Measurements from ENCODE around the gene TXNRD1.
"Not testable (repeated sequence)": the region's sequence is repeated elsewhere in the genome, so short reads cannot be mapped to it uniquely, and the experiment has no call there.

Gene TXNRD1

DNA sequence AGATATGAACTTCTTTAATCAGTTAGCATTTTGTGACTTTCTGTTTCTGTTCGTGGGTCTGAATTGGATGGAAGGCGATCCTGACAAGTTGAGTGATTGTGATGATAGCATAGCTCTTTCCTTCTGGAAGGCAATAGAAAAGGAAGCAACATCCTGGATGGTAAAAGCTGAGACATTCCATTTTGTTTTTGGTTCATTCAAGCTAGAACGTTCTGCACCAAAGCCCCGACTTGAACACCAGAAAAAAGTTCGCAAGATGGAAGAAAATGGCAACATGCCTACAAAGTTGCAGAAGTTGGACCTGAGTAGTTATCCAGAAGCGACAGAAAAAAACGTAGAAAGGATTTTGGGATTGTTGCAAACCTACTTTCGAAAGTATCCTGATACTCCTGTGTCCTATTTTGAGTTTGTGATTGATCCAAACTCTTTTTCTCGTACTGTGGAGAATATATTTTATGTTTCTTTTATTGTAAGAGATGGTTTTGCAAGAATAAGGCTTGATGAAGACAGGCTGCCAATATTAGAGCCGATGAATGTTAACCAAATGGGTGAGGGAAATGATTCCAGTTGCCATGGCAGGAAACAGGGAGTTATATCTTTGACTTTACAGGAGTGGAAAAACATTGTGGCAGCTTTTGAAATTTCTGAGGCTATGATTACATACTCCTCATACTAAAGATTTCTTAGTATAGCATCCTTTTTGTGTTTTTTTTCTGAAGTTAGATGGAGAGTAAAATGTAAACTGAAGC is 88.9 kb downstream of the TXNRD1 start:
- DNase-seq (ENCODE audit: low spot score) = no peak

DNA sequence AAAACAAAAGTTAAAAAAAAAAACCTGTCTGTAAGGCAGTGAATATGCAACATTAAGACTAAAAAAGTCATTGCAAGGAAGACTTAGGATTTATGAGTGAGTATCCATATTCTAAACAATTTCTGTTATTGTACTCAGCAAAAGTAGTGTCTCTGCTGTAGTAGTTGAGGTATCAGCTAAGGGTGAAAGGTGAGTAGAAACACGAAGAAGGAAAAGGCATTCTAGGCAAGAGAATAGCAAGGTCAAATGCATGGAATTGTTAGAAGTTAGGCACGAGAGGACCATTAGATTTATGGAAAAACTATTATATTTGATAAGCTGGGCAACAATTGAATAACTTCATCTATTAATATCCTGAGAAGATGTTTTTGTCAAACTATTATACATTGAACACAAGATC is 89.8 kb downstream of the TXNRD1 start:
- DNase-seq (ENCODE audit: low spot score) = no peak

DNA sequence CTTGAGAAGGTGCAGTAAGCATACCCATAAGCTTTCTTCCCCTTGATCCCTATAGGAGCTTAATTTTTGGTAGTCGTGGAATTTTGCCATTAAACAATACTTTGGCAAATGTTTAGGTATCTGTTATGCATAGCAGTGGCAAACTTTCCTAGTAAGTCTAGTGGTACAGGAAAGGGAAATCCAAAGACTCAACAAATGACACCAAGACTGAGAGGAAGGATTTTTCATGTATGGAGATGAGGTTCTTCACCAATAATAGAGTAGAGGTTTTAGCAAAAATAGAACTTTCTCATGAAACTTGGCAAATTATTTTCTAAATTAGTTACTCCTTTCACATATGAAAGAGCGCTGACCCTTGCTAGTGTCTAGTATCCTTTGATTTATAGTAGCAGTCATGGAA is 90.8 kb downstream of the TXNRD1 start:
- DNase-seq (ENCODE audit: low spot score) = no peak

DNA sequence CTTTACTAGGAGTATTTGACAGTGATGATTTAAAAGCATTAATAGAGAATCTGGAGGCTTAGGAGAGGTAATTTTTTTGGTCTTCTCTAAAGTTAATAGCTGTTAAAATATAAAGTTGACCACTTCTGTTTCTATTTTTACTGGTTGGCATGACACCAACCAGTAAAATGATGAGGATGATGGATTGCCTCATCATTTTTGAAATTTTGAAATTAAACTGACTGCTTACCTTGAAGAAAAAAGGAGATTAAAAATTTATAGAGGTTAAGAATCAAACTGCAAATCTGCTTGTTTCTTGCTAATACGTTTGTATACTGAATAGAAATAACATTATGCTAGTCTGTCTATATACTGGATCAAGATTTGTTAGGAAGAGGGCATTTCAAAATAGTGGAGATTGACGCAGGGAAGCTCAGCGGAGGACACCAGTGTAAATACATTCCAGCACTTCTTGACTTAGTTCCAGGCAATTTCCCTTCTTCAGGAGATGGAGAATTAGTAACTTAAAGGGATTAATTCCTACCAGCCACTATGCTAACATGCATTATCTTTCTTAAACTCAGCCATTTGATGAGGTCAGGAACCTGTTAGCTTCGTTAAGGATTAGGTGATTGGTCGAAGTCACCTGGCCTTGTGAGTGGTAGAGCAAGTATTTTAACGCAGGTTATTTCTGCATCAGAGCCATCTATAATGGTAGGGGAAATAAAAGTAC is 91.5 kb downstream of the TXNRD1 start:
- no peak for DNase-seq (ENCODE audit: low spot score)

DNA sequence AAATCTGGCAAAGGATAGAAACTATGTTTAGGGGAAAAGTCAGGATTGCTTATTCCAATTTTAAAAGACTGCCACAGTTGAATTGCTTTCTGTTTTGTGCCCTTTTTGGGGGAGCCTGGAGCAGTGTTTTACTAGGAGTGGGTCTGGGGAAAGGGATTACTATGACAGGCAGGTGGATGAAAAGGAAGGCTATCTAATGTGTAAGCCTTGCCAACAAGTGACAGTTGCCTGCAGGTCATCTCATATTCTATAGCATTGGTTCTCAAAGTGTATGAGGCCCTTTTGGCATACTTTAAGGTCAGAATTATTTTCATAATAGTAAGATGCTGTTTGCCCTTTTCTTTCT is 92.0 kb downstream of the TXNRD1 start:
- no peak for DNase-seq (ENCODE audit: low spot score)

DNA sequence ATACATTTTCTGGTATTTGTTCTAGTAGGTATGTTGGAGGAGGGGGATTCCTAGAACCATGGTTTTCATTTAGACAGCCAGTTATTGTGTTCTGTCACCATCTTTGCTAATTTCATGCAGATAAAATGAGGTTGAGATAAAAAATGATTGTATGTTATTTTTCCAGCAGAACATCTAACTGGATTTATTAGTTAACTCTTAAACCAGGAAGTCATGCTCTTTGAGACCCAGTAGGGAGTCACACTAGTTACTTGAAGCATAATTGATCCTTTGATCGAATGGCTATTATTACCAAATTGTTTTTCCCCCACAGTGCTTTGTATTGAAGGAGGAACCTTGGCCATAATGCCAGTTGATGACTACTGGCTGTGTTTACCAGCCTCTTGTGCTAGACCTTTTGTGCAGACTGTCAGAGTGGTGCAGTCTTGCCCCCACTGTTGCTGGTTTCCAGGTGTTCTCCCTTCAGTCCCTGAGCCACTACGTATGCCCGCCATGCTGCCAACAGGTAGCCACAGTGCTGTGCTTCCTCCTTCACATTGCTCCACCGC is 93.9 kb downstream of the TXNRD1 start:
- DNase-seq (ENCODE audit: low spot score) = no peak

DNA sequence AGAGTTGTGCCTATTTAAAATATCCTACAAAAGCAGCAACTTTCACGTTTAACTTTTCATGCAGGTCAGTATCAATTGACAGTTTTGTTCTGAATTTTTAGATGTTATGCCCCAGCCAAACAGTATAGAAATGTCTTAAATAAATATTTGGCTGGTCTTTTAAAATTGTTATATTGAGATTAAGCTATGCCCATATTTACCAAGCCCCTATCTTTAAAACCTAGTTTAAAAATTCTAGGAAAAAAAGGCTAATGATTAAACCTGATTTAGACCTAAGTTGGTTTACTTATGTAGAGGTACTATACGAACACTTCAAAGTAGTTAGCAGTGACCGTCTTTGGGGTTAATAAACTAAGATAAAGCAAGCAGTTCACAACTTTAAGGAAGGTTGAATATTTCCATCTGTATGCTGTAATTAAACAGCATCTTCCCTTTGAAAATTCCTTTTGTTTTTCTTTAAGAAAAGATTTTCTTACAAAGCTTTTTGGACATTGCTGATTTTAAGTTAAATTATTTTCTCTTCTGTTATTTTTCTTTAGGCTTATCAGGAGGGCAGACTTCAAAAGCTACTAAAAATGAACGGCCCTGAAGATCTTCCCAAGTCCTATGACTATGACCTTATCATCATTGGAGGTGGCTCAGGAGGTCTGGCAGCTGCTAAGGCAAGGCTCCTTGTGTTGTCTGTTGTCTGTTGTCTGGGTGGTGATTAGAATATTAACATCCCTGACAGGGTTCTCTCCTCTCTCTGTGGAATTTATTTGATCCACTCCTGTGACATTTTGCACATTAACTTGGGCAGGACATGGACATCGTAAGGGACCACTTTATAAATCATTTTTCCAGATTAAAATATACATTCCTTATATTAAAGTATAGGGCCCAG is 95.4 kb downstream of the TXNRD1 start:
- DNase-seq (ENCODE audit: low spot score) = no peak

DNA sequence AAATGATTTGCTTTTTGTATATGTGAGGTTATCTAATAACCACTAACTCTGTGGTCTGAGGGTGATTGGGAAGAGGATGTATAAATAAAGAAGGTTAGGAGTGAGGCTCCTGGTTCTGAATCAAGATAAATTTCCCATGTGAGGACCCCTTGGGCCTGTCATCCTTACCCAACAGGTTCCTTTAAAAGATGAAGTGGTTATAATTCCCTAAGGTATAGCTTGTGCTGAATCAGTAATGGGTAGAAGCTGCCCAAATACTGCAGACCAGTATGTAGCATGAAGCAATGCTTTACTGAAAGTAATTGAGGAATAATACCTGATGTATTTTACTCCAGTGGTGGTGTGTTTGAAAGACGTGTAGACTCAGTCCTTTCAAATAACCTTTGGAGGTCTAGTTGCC is 96.6 kb downstream of the TXNRD1 start:
- no peak for DNase-seq (ENCODE audit: low spot score)

DNA sequence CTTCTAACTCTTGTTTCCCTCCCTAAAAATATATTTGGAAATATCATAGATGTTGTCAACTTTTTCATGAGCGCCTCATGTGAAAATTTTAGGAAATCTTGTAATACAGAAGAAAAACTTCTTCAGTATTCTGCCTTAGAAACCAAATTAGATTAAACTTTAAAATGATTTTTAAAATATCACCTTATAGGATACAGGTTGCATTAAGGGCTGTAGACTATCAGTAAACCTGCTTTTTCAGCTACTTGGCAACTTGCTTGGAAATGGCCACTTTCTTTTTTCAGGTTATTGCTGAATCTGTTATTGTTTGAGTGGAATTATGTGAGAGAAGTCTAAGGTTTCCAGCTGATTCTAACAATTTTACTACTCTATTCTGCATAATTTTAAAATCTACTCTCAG is 97.1 kb downstream of the TXNRD1 start:
- no peak for DNase-seq (ENCODE audit: low spot score)

DNA sequence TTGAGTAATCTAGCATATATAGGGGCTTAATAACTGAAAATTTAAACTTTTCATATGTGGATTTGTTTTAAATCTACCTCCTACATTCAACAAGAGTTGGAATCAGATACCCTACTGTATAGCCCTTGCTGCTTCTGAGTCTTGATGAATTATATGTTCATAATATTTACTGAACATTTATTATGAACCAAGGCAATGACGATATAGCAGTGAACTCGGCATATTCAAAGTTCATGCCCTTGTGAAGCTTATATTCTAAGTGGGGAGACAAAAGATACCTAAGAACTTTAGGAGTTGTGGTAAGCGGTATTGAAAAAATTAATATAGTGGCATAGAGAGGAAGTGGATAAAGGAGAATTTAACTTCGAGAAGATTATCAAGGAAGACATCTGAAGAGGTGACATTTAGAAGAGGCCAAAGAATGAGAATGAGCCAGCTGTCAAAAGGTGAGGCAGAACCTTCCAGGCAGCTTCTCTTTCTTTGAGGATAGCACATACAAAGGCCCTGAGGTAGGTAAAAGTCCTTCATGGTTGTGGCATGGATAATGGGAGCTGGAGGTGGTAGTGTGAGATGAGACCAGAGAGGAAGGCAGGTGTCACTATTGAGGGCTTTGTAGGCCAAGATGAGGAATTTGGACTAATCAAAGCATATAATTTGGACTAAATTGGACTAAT is 98.1 kb downstream of the TXNRD1 start:
- DNase-seq (ENCODE audit: low spot score) = no peak

DNA sequence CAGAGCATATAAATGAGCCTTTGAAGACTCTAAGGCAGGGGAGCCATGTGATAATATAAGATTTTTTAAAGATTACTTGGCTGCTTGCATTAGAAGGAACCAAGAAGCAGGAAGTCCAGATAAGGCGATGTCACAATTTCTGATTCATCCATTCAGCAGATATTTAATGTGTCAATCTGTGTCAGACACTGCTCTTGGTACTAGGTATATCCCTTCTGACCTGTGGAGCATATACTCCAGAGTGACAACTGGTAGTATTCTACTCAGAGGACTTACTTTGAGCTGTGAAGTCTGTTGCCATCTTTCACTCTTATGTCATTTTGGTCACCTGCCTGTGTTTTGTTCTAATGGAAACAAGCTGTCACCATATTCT is 98.6 kb downstream of the TXNRD1 start:
- no peak for DNase-seq (ENCODE audit: low spot score)

DNA sequence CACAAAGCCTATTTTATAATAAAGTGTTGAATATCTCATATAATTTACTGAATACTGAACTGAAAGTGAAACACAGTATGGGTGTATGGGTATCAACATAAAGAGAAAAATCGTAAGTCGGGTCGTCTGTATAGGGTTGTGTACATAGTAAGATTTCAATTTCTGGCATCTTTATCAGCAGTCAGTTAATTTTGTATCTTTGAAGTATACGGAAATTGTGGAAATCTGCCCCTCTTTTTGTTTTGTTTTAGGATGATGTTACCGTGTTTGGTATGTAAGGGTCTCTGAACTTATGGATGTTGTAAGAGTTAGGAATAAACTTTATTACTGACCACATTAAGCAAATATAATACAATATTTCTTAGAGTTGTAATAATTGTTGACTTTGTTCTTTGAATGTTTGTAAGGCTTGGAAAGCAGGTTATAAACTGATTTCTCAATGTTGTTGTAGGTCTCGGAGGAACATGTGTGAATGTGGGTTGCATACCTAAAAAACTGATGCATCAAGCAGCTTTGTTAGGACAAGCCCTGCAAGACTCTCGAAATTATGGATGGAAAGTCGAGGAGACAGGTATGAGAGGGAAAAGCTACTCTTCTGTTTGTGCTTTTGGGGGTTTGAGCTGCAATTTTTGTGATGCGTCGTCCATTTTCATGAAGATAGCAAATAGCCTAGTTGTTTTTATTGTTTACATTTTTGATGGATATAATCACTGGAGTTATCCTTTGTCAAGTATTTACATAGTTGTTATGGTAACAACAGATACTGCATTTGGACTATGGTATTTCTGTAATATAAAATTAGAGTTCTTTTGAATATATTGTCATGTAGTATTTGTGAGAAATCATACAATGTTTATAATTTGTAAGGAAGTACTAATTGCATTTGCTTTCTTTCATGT is 100.0 kb downstream of the TXNRD1 start:
- DNase-seq (ENCODE audit: low spot score) = no peak

DNA sequence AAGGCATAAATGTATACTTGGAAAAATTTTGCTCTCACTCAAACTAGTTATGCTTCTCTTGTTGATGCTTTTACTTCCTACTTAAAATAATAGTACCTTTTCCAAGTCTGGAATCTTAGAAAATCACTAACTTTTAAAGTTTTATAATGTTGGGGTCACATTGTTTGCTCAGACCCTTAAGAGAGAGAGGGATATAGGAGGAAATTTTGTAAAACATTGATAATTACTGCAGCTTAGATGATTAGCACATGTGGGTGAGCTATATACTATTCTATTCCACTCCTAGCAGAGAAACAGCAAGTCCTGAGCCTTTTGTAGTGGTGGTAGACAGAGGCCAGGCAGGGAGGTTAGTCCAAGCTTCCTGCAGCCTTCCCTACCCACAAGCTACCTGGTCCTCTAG is 101.4 kb downstream of the TXNRD1 start:
- DNase-seq (ENCODE audit: low spot score) = no peak

DNA sequence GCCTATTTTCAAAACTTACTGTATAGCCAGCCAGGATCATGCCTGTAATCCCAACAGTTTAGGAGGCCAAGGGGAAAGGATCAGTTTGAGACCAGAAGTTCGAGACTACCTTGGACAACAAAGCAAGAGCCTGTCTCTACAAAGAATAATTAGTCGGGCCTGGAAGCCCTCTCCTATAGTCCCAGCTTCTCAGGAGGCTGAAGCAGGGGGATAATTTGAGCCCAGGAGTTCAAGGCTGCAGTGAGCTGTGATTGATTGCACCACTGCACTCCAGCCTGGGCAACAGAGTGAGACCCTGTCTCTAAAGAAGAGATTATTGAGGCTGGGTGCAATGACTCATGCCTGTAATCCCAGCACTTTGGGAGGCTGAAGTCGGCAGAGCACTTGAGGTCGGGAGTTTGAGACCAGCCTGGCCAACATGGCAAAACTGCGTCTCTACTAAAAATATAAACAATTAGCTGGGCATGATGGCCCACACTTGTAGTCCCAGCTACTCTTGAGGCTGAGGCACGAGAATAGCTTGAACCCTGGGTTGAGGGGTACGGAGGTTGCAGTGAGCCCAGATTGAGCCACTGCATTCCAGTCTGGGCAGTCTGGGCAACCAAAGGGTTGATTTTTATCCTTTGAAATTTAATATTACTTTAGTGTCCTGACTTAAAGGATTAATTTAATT is 102.1 kb downstream of the TXNRD1 start:
- no peak for DNase-seq (ENCODE audit: low spot score)

DNA sequence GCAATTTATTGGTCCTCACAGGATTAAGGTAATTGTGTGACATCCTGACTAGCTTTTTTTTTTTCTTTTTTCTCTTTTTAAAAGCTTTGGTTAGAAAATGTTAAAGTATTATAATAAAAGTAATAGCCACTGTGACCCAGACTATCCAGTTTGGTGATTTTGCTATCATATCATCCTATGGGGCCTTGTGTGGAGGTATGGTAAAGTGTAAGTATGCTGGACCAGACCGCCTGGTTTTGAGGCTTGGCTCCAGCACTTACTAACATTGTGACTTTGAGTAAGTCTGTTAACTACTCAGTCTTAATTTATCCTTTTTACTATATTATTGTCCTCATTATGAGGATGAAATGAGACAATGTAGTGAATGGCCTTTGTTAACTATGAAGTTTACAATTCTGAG is 103.4 kb downstream of the TXNRD1 start:
- no peak for DNase-seq (ENCODE audit: low spot score)

DNA sequence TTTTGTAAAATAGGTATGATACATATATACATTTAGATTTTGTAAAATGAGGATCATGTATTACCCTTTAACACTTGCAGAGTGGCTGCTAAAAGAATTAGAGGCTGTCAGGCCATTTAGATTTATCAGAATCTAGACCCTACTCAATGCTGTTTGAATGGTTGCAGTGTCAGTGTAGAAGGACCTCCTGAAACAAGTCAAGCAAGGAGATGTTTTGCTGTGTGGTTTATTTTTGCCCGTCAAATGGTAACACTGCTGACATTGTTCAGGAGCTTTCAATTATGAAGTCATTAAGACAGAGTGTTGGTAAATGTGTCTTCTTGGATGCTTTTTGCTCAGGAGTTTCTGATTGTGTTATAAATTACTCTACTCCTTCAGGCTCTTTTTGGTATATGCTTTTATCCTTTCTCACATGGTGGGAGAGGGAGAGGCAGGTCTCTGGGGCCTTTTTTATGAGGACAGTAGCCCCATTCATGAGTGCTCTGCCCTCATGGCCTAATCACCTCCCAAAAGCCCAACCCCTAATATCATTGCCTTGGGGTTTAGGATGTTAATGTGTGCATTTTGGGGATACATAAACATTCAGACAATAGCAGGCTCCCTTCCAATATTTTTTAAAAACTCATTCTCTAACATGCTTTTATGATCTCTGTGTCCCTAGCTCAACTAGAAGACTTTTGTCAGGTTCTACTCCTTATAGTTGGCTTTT is 104.5 kb downstream of the TXNRD1 start:
- DNase-seq (ENCODE audit: low spot score) = no peak

DNA sequence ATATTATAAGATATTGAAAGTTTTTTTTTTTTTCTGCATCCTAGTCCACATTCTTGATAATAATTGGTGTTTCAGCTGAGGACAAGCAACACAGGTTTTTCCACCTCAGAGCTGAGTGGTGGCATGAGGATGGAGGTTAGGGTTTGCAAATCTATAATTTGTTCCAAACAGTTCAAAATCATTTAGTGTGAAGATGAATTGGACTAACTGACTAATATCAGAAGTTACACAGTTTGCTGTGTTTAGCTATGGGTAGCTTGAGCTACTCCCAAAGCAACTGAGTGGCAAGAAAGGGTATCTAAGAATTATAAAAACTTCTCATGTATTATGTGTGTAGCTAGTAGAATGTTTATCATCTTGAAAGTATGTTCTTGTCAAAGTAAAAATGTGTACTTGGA is 105.0 kb downstream of the TXNRD1 start:
- no peak for DNase-seq (ENCODE audit: low spot score)

DNA sequence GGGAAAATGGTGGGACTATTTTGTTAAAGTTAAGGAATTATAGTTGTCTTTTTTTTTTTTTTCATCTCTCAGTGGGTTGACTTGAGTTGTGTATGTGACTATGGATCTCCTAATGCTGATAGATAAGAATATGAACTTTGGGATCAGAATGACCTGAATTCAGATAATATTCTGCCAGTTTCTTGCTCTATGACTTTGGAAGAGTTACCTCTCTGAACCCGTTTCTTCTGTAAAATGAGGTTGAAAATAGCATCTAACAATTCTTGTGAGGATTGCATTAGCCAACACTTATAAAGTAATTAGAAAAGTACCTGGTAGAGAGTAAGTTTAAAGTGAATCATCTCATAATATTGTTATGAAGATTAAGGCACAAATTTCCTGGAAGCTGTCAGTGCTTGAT is 106.4 kb downstream of the TXNRD1 start:
- no peak for DNase-seq (ENCODE audit: low spot score)

DNA sequence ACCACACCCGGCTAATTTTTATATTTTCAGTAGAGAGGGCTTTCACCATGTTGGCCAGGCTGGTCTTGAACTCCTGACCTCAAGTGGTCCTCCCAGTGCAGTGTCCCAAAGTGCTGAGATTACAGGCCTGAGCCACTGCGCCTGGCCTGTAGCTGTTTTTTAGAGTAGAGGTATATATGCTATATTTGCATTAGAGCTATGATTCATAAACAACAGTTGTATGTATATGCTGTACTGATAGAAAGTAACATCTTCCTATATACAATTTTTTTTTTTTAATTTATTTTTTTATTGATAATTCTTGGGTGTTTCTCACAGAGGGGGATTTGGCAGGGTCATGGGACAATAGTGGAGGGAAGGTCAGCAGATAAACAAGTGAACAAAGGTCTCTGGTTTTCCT is 107.0 kb downstream of the TXNRD1 start:
- DNase-seq (ENCODE audit: low spot score) = not testable (repeated sequence)

DNA sequence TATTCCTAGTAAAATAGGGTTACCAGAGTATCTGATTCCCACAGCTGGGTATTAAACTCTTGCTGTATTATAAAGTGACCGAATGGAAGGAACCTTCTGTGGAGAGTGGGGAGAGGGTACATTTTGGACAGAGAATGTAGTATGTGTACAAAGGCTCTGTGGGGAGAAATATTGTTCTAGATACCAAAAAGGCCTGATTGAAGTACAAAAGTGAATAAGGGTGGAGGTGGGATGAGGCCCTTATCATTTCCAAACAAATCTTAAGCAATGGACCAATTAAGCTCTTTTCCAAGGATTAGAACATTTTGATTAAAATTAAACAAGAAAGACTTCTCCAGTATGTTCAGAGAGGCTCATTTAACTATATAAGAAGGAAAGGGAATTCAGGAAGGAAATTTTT is 108.3 kb downstream of the TXNRD1 start:
- DNase-seq (ENCODE audit: low spot score) = no peak
